Measurements from ENCODE around the gene XCR1.

GRCh38 chr3:45995236-45996192, 31.8 kb downstream of the XCR1 start, which contains the start of gene FYCO1:
- TF ChIP-seq CTCF (IDR thresholded peaks at IDR 0.05) (no peak), POLR2A (IDR thresholded peaks at IDR 0.05) (peak in 1 of 2 donors; percentile 29)
